ENCODE results near the gene USP26.
"Not testable (repeated sequence)": the region's sequence is repeated elsewhere in the genome, so short reads cannot be mapped to it uniquely, and the experiment has no call there.

The USP26 gene

GRCh38 chrX:133097031-133097430 lies at the start of gene USP26:
Gene USP26 (minus strand): TSS chrX:133097109. CDS start chrX:133028220, 68,889 bp downstream.
- DNase-seq, result no peak

- no peak for DNase-seq
Observed at GRCh38 chrX:133134282-133134681, 37.4 kb upstream of the USP26 start.

- no peak for DNase-seq
Observed at GRCh38 chrX:133120406-133120805, 23.5 kb upstream of the USP26 start.

GRCh38 chrX:133094098-133094731 lies 2.7 kb downstream of the USP26 start:
- no peak for DNase-seq

- DNase-seq, result no peak
Observed at GRCh38 chrX:133090236-133090809, 6.6 kb downstream of the USP26 start.

GRCh38 chrX:133089411-133089810 lies 7.5 kb downstream of the USP26 start:
- no peak for DNase-seq

GRCh38 chrX:133085785-133086184 lies 11.1 kb downstream of the USP26 start:
- DNase-seq, result no peak

- not testable (repeated sequence) for DNase-seq
Observed at GRCh38 chrX:133085056-133085455, 11.9 kb downstream of the USP26 start.

- DNase-seq, result no peak
Observed at GRCh38 chrX:133083899-133084298, 13.0 kb downstream of the USP26 start.

- no peak for DNase-seq
Observed at GRCh38 chrX:133081990-133082389, 14.9 kb downstream of the USP26 start.

- not testable (repeated sequence) for DNase-seq
Observed at GRCh38 chrX:133077856-133078255, 19.1 kb downstream of the USP26 start.

GRCh38 chrX:133072566-133072965 lies 24.3 kb downstream of the USP26 start:
- DNase-seq, result no peak

GRCh38 chrX:133068461-133068860 lies 28.4 kb downstream of the USP26 start:
- DNase-seq, result no peak

GRCh38 chrX:133056341-133056740 lies 40.6 kb downstream of the USP26 start:
- no peak for DNase-seq

GRCh38 chrX:133054761-133055405 lies 42.0 kb downstream of the USP26 start:
- DNase-seq, result no peak

GRCh38 chrX:133053861-133054598 lies 42.9 kb downstream of the USP26 start:
- DNase-seq, result no peak

- no peak for DNase-seq
Observed at GRCh38 chrX:133048751-133049150, 48.2 kb downstream of the USP26 start.

- DNase-seq, result no peak
Observed at GRCh38 chrX:133046601-133047000, 50.3 kb downstream of the USP26 start.

GRCh38 chrX:133045986-133046385 lies 50.9 kb downstream of the USP26 start:
- no peak for DNase-seq

- not testable (repeated sequence) for DNase-seq
Observed at GRCh38 chrX:133044145-133044786, 52.6 kb downstream of the USP26 start.

GRCh38 chrX:133042260-133042659 lies 54.6 kb downstream of the USP26 start:
- no peak for DNase-seq

- DNase-seq, result no peak
Observed at GRCh38 chrX:133033010-133033409, 63.9 kb downstream of the USP26 start.

- DNase-seq, result no peak
Observed at GRCh38 chrX:133018229-133018628, 78.7 kb downstream of the USP26 start.
